IMR-90 (cell line): ENCODE data around the gene ERC2. TPM values are rescaled to one million over a fixed set of nuclear protein-coding genes. Genes with fewer than 3 reads are reported as not detected.

Experiments used
- ATAC-seq: fragments of 200-7000 bp; cut with Tn5 transposase; 2 replicates; pipeline ENCODE4 v1.9.1; 2020; ENCODE audit warnings: low read depth, mild to moderate bottlenecking, moderate library complexity
- BruUV-seq: library from RNA; stranded (reverse); fragments of 400-500 nt; replicated peaks from 2 replicates; lab custom pipeline; 2021; lab: Mats Ljungman, UMichigan
- CTCF ChIA-PET: fragments of 300-600 bp; formaldehyde crosslinking; extraction: SDS; loops from one replicate; lab custom pipeline; 2021; ENCODE audit warnings: antibody characterized with exemption; lab: Yijun Ruan, JAX
- POLR2A ChIA-PET: fragments of 300-600 bp; sonication (Branson Sonifier 250); formaldehyde crosslinking; loops from one replicate; lab custom pipeline; 2022; ENCODE audit warnings: antibody characterized with exemption; ENCODE audit not compliant: unreplicated experiment; lab: Charles Lee
- DNase-seq: peaks from one replicate; pipeline ENCODE4 v3.0.0; 2013
- H2AFZ ChIP-seq: replicated peaks from 2 replicates; pipeline ENCODE3; 2013; ENCODE audit warnings: low read length, mild to moderate bottlenecking; ENCODE audit not compliant: poor library complexity
- H2AK5ac ChIP-seq: 2 replicates; pipeline ENCODE4 v1.6.1; 2013; ENCODE audit warnings: low read depth, low read length, inconsistent platforms
- H2AK9ac ChIP-seq: replicated peaks from 2 replicates; pipeline ENCODE3; 2013; ENCODE audit warnings: mild to moderate bottlenecking, low read depth, low read length, moderate library complexity; ENCODE audit not compliant: poor library complexity
- H2BK120ac ChIP-seq: 2 replicates; pipeline ENCODE4 v1.6.1; 2013; ENCODE audit warnings: low read depth, low read length, inconsistent platforms
- H2BK15ac ChIP-seq: 3 replicates; pipeline ENCODE4 v1.6.1; 2013; ENCODE audit warnings: low read depth, low read length, inconsistent platforms
- H2BK20ac ChIP-seq: 2 replicates; pipeline ENCODE4 v1.6.1; 2013; ENCODE audit warnings: low read depth, mild to moderate bottlenecking, inconsistent platforms, low read length, moderate library complexity
- H2BK5ac ChIP-seq: 2 replicates; pipeline ENCODE4 v1.6.1; 2013; ENCODE audit warnings: mild to moderate bottlenecking, low read depth, low read length, inconsistent platforms; ENCODE audit not compliant: poor library complexity, severe bottlenecking
- H3K14ac ChIP-seq: replicated peaks from 2 replicates; pipeline ENCODE4 v1.6.1; 2013; ENCODE audit warnings: low read depth, low read length, inconsistent platforms
- H3K18ac ChIP-seq: 2 replicates; pipeline ENCODE4 v1.6.1; 2013; ENCODE audit warnings: low read depth, low read length, control low read depth
- H3K23ac ChIP-seq: 2 replicates; pipeline ENCODE4 v1.6.1; 2013; ENCODE audit warnings: low read depth, low read length, inconsistent platforms
- H3K27ac ChIP-seq: 2 replicates; pipeline ENCODE4 v1.5.1; 2013; ENCODE audit warnings: mild to moderate bottlenecking, control low read depth, low read length; ENCODE audit not compliant: insufficient read depth
- H3K27me3 ChIP-seq: 2 replicates; pipeline ENCODE4 v1.6.1; 2013; ENCODE audit warnings: low read length; ENCODE audit not compliant: control insufficient read depth, insufficient read depth
- H3K36me3 ChIP-seq: 2 replicates; pipeline ENCODE4 v1.6.1; 2013; ENCODE audit warnings: low read length, mixed read lengths; ENCODE audit not compliant: control insufficient read depth, insufficient read depth
- H3K4ac ChIP-seq: 2 replicates; pipeline ENCODE4 v1.6.1; 2013; ENCODE audit warnings: low read depth, low read length, inconsistent platforms
- H3K4me1 ChIP-seq: 2 replicates; pipeline ENCODE4 v1.6.1; 2013; ENCODE audit warnings: low read length, mixed read lengths; ENCODE audit not compliant: control insufficient read depth, insufficient read depth
- H3K4me2 ChIP-seq: 2 replicates; pipeline ENCODE4 v1.6.1; 2013; ENCODE audit warnings: low read depth, mild to moderate bottlenecking, control low read depth, low read length, moderate library complexity
- H3K4me3 ChIP-seq: 2 replicates; pipeline ENCODE4 v1.5.1; 2013; ENCODE audit warnings: low read depth, mild to moderate bottlenecking, control low read depth, low read length, moderate library complexity; ENCODE audit not compliant: insufficient read depth
- H3K56ac ChIP-seq: 2 replicates; pipeline ENCODE4 v1.6.1; 2013; ENCODE audit warnings: low read length, inconsistent platforms; ENCODE audit not compliant: insufficient read depth; ENCODE audit errors: extremely low read depth
- H3K79me1 ChIP-seq, 2 experiments: 2 replicates each; pipeline ENCODE4 v1.6.1; 2013; ENCODE audit warnings: low read length in 2 of 2, inconsistent platforms in 1 of 2, low read depth in 1 of 2
- H3K9ac ChIP-seq: 2 replicates; pipeline ENCODE4 v1.6.1; 2013; ENCODE audit warnings: low read depth, low read length, control low read depth
- H3K9me1 ChIP-seq: 2 replicates; pipeline ENCODE4 v1.6.1; 2013; ENCODE audit warnings: low read length, inconsistent platforms; ENCODE audit not compliant: insufficient read depth
- H3K9me3 ChIP-seq: 2 replicates; pipeline ENCODE4 v1.6.1; 2013; ENCODE audit warnings: low read length; ENCODE audit not compliant: control insufficient read depth, insufficient read depth
- H4K20me1 ChIP-seq: 2 replicates; pipeline ENCODE4 v1.6.1; 2013; ENCODE audit warnings: low read length, inconsistent platforms; ENCODE audit not compliant: insufficient read depth
- H4K5ac ChIP-seq: 2 replicates; pipeline ENCODE4 v1.6.1; 2013; ENCODE audit warnings: mild to moderate bottlenecking, low read depth, low read length, control low read depth
- H4K8ac ChIP-seq, 2 experiments: 2 replicates each; pipeline ENCODE4 v1.6.1; 2013; ENCODE audit warnings: low read depth in 2 of 2, low read length in 2 of 2, control low read depth in 1 of 2, inconsistent platforms in 1 of 2
- H4K91ac ChIP-seq: 2 replicates; pipeline ENCODE4 v1.6.1; 2013; ENCODE audit warnings: low read depth, low read length, inconsistent platforms; ENCODE audit not compliant: insufficient read depth
- CEBPB ChIP-seq: IDR thresholded peaks from 2 replicates; pipeline ENCODE4 v1.6.1; 2012; ENCODE audit warnings: low read depth, low read length, improper control_type of control experiment
- FOS ChIP-seq: fragments of 150-350 bp; IDR thresholded peaks from 2 replicates; pipeline ENCODE4 v1.6.1; 2016; ENCODE audit warnings: low read depth, low read length
- MAFK ChIP-seq: IDR thresholded peaks from 2 replicates; pipeline ENCODE4 v1.6.1; 2012; ENCODE audit warnings: low read depth, low read length, improper control_type of control experiment
- MXI1 ChIP-seq: IDR thresholded peaks from 2 replicates; pipeline ENCODE4 v1.6.1; 2012; ENCODE audit warnings: low read depth, mild to moderate bottlenecking, low read length, moderate library complexity, borderline replicate concordance
- RFX5 ChIP-seq: IDR thresholded peaks from 2 replicates; pipeline ENCODE4 v1.8.0; 2012; ENCODE audit warnings: low read depth, mild to moderate bottlenecking, low read length, moderate library complexity
- SMC3 ChIP-seq: fragments of 150-350 bp; IDR thresholded peaks from 2 replicates; pipeline ENCODE4 v1.6.1; 2016; ENCODE audit warnings: low read depth, mild to moderate bottlenecking, antibody characterized with exemption, low read length, moderate library complexity
- WGBS, 2 experiments: methylation state at CpG; one replicate each; pipeline versions ENCODE4 v1.1.5 to v1.1.7; 2013; ENCODE audit warnings: missing lambda C conversion rate in 2 of 2; ENCODE audit not compliant: insufficient read length in 1 of 2; ENCODE audit errors: extremely low coverage in 2 of 2; 5-methylcytosine and 5-hydroxymethylcytosine counted together
- dilution Hi-C: fragments of 300-500 bp; cut with HindIII; formaldehyde crosslinking; loops from one replicate; pipeline ENCODE4 v1.14.3; 2018; ENCODE audit warnings: low sequenced_read_pairs; ENCODE audit not compliant: unreplicated experiment
- in situ Hi-C: fragments of 300-500 bp; cut with MboI; formaldehyde crosslinking; loops from 3 replicates; pipeline ENCODE4 v1.14.3; 2019; ENCODE audit warnings: low sequenced_read_pairs, inconsistent platforms, mixed read lengths
- intact Hi-C: fragments of 100-400 bp; cut with micrococcal nuclease; formaldehyde crosslinking; loops from 2 replicates; pipeline ENCODE4 v1.10.0; 2022
- polyA plus RNA-seq, 3 experiments: library from polyadenylated mRNA; depleted of rRNA; stranded (reverse); fragments of >200 nt; gene quantifications; 2 replicates each; pipeline ENCODE4 v1.2.3, GENCODE V29; 2012; ENCODE audit warnings: low replicate concordance in 1 of 3
- total RNA-seq: library from RNA; depleted of rRNA; stranded (reverse); fragments of >200 nt; gene quantifications from 2 replicates; pipeline ENCODE4 v1.2.3, GENCODE V29; 2012
- TF ChIP-seq, protein P1 (sequence below): fragments of 150-350 bp; IDR thresholded peaks from 2 replicates; pipeline ENCODE4 v1.6.1; 2017; ENCODE audit warnings: mild to moderate bottlenecking, antibody characterized with exemption, low read length, low read depth
- TF ChIP-seq, protein P2 (sequence below): conservative IDR thresholded peaks from 2 replicates; pipeline ENCODE4 v1.5.1; 2012; ENCODE audit warnings: mild to moderate bottlenecking, low read depth, low read length, improper control_type of control experiment
- TF ChIP-seq, protein P3 (sequence below): fragments of 150-350 bp; IDR thresholded peaks from 2 replicates; pipeline ENCODE4 v1.6.1; 2016; ENCODE audit warnings: low read depth, mild to moderate bottlenecking, low read length, moderate library complexity, borderline replicate concordance

The ERC2 gene
- total and polyA plus RNA-seq, 2 of the 4 experiments (the other 2 are of a cell fraction) = 0.17 to 0.18 TPM

DNA sequence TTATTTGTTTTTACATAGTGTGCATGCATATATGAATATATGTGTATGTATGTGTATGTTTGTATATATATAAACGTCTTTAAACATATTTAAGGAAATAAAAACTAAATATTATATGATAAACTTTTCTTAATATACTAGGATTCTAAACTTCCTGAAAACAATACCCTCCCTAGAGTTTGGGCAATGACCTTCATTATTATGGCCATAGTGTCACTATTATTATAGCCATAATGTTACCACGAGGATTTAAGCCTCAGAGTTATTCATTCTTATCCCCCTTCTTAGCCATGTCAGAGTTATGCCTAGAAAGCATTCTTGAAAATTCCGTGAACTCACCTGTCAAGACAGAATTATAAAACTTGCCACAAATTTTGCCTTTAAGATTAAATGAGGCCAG is 335.5 kb downstream of the ERC2 start:
- no peak overlapping the region for H2AK5ac ChIP-seq
- peaks cover 3% of the 10 kb centered on the region for H3K4me1 ChIP-seq
- in situ Hi-C loops (no loop called here), dilution Hi-C loops (no loop called here), intact Hi-C loops (loop anchor here (5.0 to 10.0 kb wide), 2 partner anchors 648 to 1135 kb away; partner anchors contain the start of gene WNT5A)
- ChIA-PET CTCF (no interaction called here), POLR2A (no interaction called here)
- no TSS peak for BruUV-seq
- H3K36me3 ChIP-seq = no peaks in the 10 kb centered on the region
- no peak overlapping the region for H3K9ac ChIP-seq
- no peak overlapping the region for H3K4me3 ChIP-seq
- H2BK120ac ChIP-seq = no peak overlapping the region
- H3K27me3 ChIP-seq = peaks cover 8% of the 10 kb centered on the region
- no peaks in the 10 kb centered on the region; the same call in 1 of the 2 replicates for H4K20me1 ChIP-seq
- H3K4me2 ChIP-seq = no peak overlapping the region
- no peaks in the 10 kb centered on the region for H3K9me1 ChIP-seq
- DNase-seq = no peak
- no peak overlapping the region for H3K56ac ChIP-seq
- WGBS, 2 experiments = no CpG with 5 or more reads among the region's 3 CpGs
- no peak overlapping the region for H2AFZ ChIP-seq
- no peaks in the 10 kb centered on the region for H3K9me3 ChIP-seq
- no peaks in the 10 kb centered on the region for H3K79me1 ChIP-seq
- TF ChIP-seq, protein P1, sequence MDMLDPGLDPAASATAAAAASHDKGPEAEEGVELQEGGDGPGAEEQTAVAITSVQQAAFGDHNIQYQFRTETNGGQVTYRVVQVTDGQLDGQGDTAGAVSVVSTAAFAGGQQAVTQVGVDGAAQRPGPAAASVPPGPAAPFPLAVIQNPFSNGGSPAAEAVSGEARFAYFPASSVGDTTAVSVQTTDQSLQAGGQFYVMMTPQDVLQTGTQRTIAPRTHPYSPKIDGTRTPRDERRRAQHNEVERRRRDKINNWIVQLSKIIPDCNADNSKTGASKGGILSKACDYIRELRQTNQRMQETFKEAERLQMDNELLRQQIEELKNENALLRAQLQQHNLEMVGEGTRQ = no peak
- TF ChIP-seq SMC3 (no peak), MAFK (no peak), MXI1 (no peak), FOS (no peak), CEBPB (no peak), RFX5 (no peak)
- TF ChIP-seq, protein P2, sequence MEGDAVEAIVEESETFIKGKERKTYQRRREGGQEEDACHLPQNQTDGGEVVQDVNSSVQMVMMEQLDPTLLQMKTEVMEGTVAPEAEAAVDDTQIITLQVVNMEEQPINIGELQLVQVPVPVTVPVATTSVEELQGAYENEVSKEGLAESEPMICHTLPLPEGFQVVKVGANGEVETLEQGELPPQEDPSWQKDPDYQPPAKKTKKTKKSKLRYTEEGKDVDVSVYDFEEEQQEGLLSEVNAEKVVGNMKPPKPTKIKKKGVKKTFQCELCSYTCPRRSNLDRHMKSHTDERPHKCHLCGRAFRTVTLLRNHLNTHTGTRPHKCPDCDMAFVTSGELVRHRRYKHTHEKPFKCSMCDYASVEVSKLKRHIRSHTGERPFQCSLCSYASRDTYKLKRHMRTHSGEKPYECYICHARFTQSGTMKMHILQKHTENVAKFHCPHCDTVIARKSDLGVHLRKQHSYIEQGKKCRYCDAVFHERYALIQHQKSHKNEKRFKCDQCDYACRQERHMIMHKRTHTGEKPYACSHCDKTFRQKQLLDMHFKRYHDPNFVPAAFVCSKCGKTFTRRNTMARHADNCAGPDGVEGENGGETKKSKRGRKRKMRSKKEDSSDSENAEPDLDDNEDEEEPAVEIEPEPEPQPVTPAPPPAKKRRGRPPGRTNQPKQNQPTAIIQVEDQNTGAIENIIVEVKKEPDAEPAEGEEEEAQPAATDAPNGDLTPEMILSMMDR = no peak
- TF ChIP-seq, protein P3, sequence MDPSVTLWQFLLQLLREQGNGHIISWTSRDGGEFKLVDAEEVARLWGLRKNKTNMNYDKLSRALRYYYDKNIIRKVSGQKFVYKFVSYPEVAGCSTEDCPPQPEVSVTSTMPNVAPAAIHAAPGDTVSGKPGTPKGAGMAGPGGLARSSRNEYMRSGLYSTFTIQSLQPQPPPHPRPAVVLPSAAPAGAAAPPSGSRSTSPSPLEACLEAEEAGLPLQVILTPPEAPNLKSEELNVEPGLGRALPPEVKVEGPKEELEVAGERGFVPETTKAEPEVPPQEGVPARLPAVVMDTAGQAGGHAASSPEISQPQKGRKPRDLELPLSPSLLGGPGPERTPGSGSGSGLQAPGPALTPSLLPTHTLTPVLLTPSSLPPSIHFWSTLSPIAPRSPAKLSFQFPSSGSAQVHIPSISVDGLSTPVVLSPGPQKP = no peak
- H3K27ac ChIP-seq = no peak overlapping the region
- H2BK20ac ChIP-seq = no peak overlapping the region
- no peak overlapping the region for H4K91ac ChIP-seq
- no peak for ATAC-seq
- H2BK5ac ChIP-seq = no peak overlapping the region
- no peak overlapping the region for H3K23ac ChIP-seq
- no peak overlapping the region for H2BK15ac ChIP-seq
- H3K18ac ChIP-seq = peak overlapping the region; percentile 59
- no peak overlapping the region for H2AK9ac ChIP-seq
- no peak overlapping the region for H4K8ac ChIP-seq
- no peak overlapping the region for H3K4ac ChIP-seq
- no peak overlapping the region for H3K14ac ChIP-seq
- no peak overlapping the region for H4K5ac ChIP-seq
